HG02938 (cell line): ENCODE results near the gene PNPLA1.
"Not testable (repeated sequence)": the region's sequence is repeated elsewhere in the genome, so short reads cannot be mapped to it uniquely, and the experiment has no call there.

Experiments used
- ATAC-seq: cut with Tn5 transposase; IDR thresholded peaks from one replicate; pipeline ENCODE4 v1.9.1; 2021; ENCODE audit warnings: mild to moderate bottlenecking, moderate library complexity; ENCODE audit not compliant: unreplicated experiment

PNPLA1 gene

GRCh38 chr6:36334832-36335459, 65.1 kb downstream of the PNPLA1 start:
- no peak for ATAC-seq

- no peak for ATAC-seq
These were observed 65.8 kb downstream of the PNPLA1 start for GRCh38 chr6:36335465-36336207.

GRCh38 chr6:36336208-36336710, 66.4 kb downstream of the PNPLA1 start:
- ATAC-seq, result no peak

- ATAC-seq, result no peak
These were observed 67.0 kb downstream of the PNPLA1 start, which contains the start of gene BNIP5 for GRCh38 chr6:36336779-36337241. Gene BNIP5, minus strand, starts transcription at chr6:36336888. Its CDS starts 6,198 bp downstream, at chr6:36330690.

- ATAC-seq, result no peak
These were observed 68.0 kb downstream of the PNPLA1 start for GRCh38 chr6:36337814-36338213.

GRCh38 chr6:36338223-36338622, 68.4 kb downstream of the PNPLA1 start:
- ATAC-seq, result not testable (repeated sequence)

GRCh38 chr6:36339146-36339545, 69.3 kb downstream of the PNPLA1 start:
- no peak for ATAC-seq

GRCh38 chr6:36340306-36340617, 70.4 kb downstream of the PNPLA1 start:
- ATAC-seq, result no peak

GRCh38 chr6:36340618-36341454, 71.0 kb downstream of the PNPLA1 start:
- ATAC-seq, result no peak

GRCh38 chr6:36343109-36343680, 73.3 kb downstream of the PNPLA1 start:
- ATAC-seq, result no peak

GRCh38 chr6:36345681-36346466, 76.0 kb downstream of the PNPLA1 start:
- ATAC-seq, result no peak

GRCh38 chr6:36346486-36347273, 76.8 kb downstream of the PNPLA1 start:
- ATAC-seq, result no peak

- no peak for ATAC-seq
These were observed 77.8 kb downstream of the PNPLA1 start for GRCh38 chr6:36347621-36348020.

- no peak for ATAC-seq
These were observed 79.4 kb downstream of the PNPLA1 start for GRCh38 chr6:36349240-36349639.

GRCh38 chr6:36350082-36350481, 80.2 kb downstream of the PNPLA1 start:
- no peak for ATAC-seq

- ATAC-seq, result no peak
These were observed 81.1 kb downstream of the PNPLA1 start for GRCh38 chr6:36350681-36351571.

- no peak for ATAC-seq
These were observed 82.8 kb downstream of the PNPLA1 start for GRCh38 chr6:36352477-36353157.

GRCh38 chr6:36353411-36353915, 83.6 kb downstream of the PNPLA1 start:
- no peak for ATAC-seq
